Neutrophil (primary cell): ENCODE results near the gene CCNDBP1.

Source experiments
- H3K27ac ChIP-seq: fragments of 200-600 bp; sonication (generic); 2 replicates; pipeline ENCODE4 v1.5.1; 2016; ENCODE audit warnings: mild to moderate bottlenecking, moderate library complexity
- H3K27me3 ChIP-seq: fragments of 200-600 bp; sonication (generic); 2 replicates; pipeline ENCODE4 v1.6.0; 2016; ENCODE audit warnings: mild to moderate bottlenecking
- H3K36me3 ChIP-seq: fragments of 200-600 bp; sonication (generic); 2 replicates; pipeline ENCODE4 v1.5.1; 2017
- H3K4me1 ChIP-seq, 2 experiments: fragments of 200-600 bp in 1 of 2; sonication (generic) in 1 of 2; 1 replicate in 1 of 2; 2 replicates in 1 of 2; pipeline versions ENCODE4 v1.5.1 to v1.6.1; 2013 to 2016; ENCODE audit warnings: low read depth in 1 of 2, low read length in 1 of 2, mild to moderate bottlenecking in 1 of 2, moderate library complexity in 1 of 2; ENCODE audit not compliant: control insufficient read depth in 1 of 2, insufficient read depth in 1 of 2
- H3K4me3 ChIP-seq, 2 experiments: fragments of 200-600 bp in 1 of 2; sonication (generic) in 1 of 2; 1 replicate in 1 of 2; 2 replicates in 1 of 2; pipeline ENCODE4 v1.5.1; 2013 to 2016; ENCODE audit warnings: low read depth in 1 of 2, low read length in 1 of 2, mild to moderate bottlenecking in 1 of 2, moderate library complexity in 1 of 2
- H3K9me3 ChIP-seq: fragments of 200-600 bp; sonication (generic); 2 replicates; pipeline ENCODE4 v1.5.1; 2016
- TF ChIP-seq, protein P1 (sequence below): fragments of 200-600 bp; sonication (generic); IDR thresholded peaks from 2 replicates; pipeline ENCODE4 v1.5.1; 2016; ENCODE audit warnings: antibody characterized with exemption

The CCNDBP1 gene

DNA sequence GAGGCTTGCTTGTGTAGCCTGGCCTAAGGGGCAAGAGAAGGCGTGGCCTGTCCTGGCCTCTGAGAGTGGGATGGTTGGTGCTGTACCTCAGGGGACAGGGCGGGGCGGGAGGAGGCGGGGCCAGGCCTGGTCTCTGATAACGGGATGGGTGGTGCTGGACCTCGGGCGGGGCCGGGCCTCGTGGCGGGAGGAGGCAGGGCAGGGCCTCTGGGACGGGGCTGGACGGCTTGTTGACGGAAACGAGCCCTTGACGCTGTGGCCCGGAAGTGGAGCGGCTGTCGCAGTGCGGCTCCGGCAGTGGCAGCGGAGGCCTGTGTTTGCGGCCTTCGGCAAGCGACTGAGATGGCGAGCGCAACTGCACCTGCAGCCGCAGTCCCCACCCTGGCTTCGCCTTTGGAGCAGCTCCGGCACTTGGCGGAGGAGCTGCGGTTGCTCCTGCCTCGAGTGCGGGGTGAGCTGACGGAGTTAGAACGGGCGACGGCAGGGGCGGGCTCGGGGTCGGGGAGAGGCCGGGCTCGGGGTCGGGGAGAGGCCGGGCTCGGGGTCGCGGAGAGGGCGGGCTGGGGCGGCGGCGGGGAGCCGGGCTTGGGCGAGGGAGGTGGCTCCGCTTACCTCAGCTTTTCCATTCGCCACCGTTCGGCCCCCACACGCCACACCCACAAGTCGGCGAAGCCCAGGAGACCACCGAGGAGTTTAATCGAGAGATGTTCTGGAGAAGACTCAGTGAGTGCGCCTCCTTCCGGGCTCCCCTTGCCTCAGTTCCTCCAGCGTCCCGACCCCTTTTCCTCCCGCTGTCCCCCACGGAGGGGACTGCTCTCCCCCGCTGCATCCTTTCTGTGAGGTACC lies at the start of gene CCNDBP1:
Gene CCNDBP1, plus strand, starts transcription at position 247 of the 846 bp plus-strand sequence. Its CDS starts 96 bp downstream, at position 343.
- Histone ChIP-seq H3K27ac (peak within 1 kb of the TSS; percentile 99), H3K9me3 (no peaks in the 10 kb centered on the region), H3K27me3 (no peaks in the 10 kb centered on the region), H3K4me3 (peak within 1 kb of the TSS; percentile 96), H3K36me3 (peaks cover 42% of the 10 kb centered on the region), H3K4me1 (peaks cover 25 to 35% of the 10 kb centered on the region in 2 experiments)
- TF ChIP-seq, protein P1, sequence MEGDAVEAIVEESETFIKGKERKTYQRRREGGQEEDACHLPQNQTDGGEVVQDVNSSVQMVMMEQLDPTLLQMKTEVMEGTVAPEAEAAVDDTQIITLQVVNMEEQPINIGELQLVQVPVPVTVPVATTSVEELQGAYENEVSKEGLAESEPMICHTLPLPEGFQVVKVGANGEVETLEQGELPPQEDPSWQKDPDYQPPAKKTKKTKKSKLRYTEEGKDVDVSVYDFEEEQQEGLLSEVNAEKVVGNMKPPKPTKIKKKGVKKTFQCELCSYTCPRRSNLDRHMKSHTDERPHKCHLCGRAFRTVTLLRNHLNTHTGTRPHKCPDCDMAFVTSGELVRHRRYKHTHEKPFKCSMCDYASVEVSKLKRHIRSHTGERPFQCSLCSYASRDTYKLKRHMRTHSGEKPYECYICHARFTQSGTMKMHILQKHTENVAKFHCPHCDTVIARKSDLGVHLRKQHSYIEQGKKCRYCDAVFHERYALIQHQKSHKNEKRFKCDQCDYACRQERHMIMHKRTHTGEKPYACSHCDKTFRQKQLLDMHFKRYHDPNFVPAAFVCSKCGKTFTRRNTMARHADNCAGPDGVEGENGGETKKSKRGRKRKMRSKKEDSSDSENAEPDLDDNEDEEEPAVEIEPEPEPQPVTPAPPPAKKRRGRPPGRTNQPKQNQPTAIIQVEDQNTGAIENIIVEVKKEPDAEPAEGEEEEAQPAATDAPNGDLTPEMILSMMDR = peak; percentile 54

GRCh38 chr15:43143203-43143941 lies 41.8 kb upstream of the CCNDBP1 start:
- Histone ChIP-seq H3K4me3 (no peak overlapping the region), H3K4me1 (no peaks in the 10 kb centered on the region), H3K27me3 (no peaks in the 10 kb centered on the region), H3K9me3 (no peaks in the 10 kb centered on the region), H3K27ac (no peak overlapping the region), H3K36me3 (peaks cover 49% of the 10 kb centered on the region)
- TF ChIP-seq, protein P1 = no peak

DNA sequence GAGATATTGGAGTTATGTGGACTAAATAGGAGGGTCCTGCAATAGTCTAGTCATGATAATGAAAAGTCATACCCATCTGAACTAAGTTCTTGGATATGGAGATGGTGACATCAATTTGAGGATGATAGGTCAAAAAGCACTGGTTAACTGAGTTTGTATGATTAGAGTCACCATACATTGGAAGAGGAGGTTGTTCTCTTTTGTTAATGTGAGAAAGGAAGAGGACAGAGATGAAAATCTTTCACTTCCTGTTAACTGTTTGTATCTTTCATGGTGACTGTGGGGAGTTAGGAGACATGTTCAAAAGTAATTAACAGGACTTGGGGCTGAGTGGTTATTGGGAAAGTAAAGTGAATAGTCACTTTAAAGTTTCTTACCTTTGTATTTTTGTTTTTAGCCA lies 40.7 kb upstream of the CCNDBP1 start:
- H3K36me3 ChIP-seq = peaks cover 48% of the 10 kb centered on the region
- TF ChIP-seq, protein P1 = no peak
- no peak overlapping the region for H3K4me3 ChIP-seq

GRCh38 chr15:43146184-43146583 lies 39.0 kb upstream of the CCNDBP1 start:
- H3K27me3 ChIP-seq = no peaks in the 10 kb centered on the region
- no peak overlapping the region for H3K4me3 ChIP-seq
- H3K4me1 ChIP-seq = no peaks in the 10 kb centered on the region
- H3K9me3 ChIP-seq = no peaks in the 10 kb centered on the region
- TF ChIP-seq, protein P1 = no peak
- H3K27ac ChIP-seq = no peak overlapping the region
- H3K36me3 ChIP-seq = peaks cover 43% of the 10 kb centered on the region

More for the DNA sequence above, 40.7 kb upstream of the CCNDBP1 start:
- Histone ChIP-seq H3K27me3 (no peaks in the 10 kb centered on the region), H3K9me3 (no peaks in the 10 kb centered on the region), H3K4me1 (no peaks in the 10 kb centered on the region), H3K27ac (no peak overlapping the region)

- no peak overlapping the region for H3K27ac ChIP-seq
- H3K9me3 ChIP-seq = no peaks in the 10 kb centered on the region
- TF ChIP-seq, protein P1 = no peak
- H3K4me1 ChIP-seq = no peaks in the 10 kb centered on the region
- no peaks in the 10 kb centered on the region for H3K27me3 ChIP-seq
- peaks cover 73% of the 10 kb centered on the region for H3K36me3 ChIP-seq
- H3K4me3 ChIP-seq = no peak overlapping the region
Observed at GRCh38 chr15:43150191-43150929, 34.8 kb upstream of the CCNDBP1 start.
